ENCODE results near the gene LIMS1.

Gene LIMS1

DNA sequence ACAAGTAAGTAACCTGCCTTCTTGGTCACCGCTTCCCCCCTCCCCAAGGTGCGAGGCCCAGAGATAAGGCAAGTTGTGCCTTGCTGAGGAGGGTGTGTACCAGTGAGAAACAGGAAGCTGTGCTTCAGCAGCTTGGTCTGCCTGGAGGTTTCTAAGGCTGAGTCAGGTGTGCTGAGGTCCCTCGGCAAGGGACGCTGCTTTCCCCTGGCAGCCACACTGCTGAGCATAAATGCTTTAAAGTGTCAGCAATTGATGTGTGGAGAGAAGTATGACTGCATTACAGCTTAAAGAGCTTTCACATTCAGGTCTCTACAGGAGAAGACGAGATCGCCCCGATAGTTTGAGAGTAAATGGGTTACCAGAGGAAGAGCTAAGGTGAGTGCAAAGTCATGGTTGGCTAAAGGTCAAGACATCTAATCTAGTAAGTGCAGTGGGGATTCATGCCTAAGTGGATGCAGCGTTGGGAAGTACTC is 86.9 kb downstream of the LIMS1 start:
- DNase-seq (ENCODE audit: low read depth), result no peak
- H3K4me3 ChIP-seq (ENCODE audit: low read depth, low read length), result no peak overlapping the region
- TF ChIP-seq, protein P1, sequence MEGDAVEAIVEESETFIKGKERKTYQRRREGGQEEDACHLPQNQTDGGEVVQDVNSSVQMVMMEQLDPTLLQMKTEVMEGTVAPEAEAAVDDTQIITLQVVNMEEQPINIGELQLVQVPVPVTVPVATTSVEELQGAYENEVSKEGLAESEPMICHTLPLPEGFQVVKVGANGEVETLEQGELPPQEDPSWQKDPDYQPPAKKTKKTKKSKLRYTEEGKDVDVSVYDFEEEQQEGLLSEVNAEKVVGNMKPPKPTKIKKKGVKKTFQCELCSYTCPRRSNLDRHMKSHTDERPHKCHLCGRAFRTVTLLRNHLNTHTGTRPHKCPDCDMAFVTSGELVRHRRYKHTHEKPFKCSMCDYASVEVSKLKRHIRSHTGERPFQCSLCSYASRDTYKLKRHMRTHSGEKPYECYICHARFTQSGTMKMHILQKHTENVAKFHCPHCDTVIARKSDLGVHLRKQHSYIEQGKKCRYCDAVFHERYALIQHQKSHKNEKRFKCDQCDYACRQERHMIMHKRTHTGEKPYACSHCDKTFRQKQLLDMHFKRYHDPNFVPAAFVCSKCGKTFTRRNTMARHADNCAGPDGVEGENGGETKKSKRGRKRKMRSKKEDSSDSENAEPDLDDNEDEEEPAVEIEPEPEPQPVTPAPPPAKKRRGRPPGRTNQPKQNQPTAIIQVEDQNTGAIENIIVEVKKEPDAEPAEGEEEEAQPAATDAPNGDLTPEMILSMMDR (IDR thresholded peaks at IDR 0.05; ENCODE audit: control insufficient read depth, extremely low read depth, insufficient read depth), result no peak

DNA sequence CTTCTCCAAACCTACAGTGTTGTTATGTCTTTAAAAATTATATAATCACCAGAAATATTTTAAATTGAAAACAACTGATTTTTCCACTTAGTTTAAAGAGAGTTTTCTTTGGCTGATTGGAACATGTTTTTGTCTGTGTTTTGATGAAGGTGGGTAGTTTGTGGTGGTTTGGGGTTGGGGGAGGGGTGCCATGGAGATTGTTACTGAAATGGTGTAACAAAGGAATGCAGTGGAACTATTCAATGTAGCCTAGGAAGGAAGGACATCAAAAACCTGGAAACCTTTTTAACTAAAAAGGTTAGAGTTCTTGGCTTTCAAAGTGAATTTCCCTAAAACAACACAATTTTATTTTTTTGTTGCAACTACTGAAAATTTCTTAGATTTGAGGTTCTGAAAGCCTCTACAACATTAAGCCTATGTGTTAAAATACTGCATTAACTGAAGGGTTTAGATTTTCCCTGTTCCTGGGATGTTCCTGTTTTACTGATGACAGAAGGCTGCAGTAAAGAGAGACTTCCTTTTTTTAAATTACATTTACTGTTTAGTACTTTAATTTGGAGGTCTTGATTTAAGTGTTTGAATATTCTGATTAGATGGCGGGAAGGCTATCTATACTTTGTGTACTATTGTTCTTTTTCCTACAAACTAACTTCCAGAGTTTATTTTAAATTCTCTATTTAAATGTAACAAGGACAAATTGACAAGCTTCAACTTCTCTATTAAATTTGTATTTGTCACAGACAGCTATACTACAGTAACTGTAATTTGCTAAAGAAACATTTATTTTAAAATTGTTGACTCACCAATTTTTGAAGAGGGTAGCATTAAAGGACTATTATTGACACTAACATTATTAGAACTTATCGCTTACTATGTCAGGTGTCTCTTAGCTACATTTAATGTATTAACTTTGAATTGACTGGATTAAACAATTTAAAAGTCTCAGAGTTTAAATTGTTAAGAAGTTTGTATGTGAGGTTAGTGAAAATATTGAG is 87.7 kb downstream of the LIMS1 start:
- DNase-seq (ENCODE audit: low read depth), result no peak
- TF ChIP-seq, protein P1 (IDR thresholded peaks at IDR 0.05; ENCODE audit: control insufficient read depth, extremely low read depth, insufficient read depth), result no peak
- no peak overlapping the region for H3K4me3 ChIP-seq (ENCODE audit: low read depth, low read length)

DNA sequence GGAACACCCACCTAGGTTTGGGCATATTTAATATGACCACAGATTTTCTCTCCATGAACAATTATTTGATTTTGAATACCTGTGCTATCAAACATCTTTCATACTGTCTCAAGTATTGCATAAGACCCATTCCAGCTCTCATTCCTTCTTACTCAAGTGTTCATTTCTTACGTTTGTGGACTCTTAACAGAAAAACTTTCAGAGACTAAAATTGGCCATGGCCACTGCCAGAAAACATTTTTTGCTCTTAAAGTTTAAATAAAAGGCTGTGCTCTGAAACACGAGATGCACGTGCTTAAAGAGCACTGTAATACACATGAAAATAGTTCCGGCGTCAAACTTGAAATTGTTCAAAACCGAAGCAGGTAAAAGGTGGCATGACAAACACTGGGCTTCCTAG is 89.3 kb downstream of the LIMS1 start:
- TF ChIP-seq, protein P1 (IDR thresholded peaks at IDR 0.05; ENCODE audit: control insufficient read depth, extremely low read depth, insufficient read depth), result no peak
- DNase-seq (ENCODE audit: low read depth), result no peak
- no peak overlapping the region for H3K4me3 ChIP-seq (ENCODE audit: low read depth, low read length)

DNA sequence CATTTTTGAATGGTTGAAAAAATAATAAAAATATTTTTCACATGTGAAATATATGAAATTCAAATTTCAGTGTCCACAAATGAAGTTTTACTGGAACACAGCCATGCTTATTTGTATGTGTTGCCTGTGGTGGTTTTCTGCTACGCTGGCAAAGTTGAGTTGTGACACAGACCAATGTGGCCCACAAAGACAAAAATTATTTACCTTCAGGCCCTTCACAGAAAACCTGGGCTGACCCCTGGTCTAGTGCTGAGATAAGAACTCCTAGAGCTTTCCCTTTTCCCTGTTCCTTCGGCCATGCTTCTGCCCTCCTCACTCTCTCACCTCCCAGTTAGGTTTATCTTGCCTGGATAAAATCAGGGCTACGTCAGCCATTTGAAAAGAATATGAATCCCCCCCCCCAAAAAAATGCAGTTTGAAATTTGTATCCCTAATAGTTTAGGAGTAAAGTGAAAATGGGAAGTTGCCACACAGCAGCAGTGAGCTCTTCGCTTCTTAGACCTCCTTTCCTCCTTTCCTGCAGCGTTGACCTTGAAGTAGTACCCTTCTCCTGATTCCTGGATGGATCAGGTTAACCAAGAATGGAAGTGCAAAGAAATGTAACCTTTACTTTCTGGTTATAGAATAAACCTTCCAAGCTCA is 91.0 kb downstream of the LIMS1 start:
- H3K4me3 ChIP-seq (ENCODE audit: low read depth, low read length), result no peak overlapping the region
- TF ChIP-seq, protein P1 (IDR thresholded peaks at IDR 0.05; ENCODE audit: control insufficient read depth, extremely low read depth, insufficient read depth), result no peak
- DNase-seq (ENCODE audit: low read depth), result no peak

DNA sequence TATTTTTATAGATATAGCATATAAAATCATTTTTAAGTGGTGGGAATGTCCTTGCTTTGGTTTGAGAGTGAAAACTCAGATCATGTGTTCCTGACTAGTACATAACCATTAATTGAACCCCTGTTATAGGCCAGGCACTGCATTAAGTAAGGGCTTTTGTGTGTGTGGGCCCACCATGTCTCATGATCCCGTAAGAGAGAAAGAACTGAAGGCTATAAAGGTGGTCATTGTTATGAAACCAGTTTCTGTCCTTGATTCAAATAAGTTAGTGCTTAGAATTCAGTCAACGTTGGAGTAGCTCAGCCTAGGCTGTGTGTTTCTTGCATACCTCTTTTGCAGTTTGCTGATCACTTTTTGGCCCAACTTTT is 91.5 kb downstream of the LIMS1 start:
- TF ChIP-seq, protein P1 (IDR thresholded peaks at IDR 0.05; ENCODE audit: control insufficient read depth, extremely low read depth, insufficient read depth), result no peak
- no peak for DNase-seq (ENCODE audit: low read depth)
- no peak overlapping the region for H3K4me3 ChIP-seq (ENCODE audit: low read depth, low read length)

DNA sequence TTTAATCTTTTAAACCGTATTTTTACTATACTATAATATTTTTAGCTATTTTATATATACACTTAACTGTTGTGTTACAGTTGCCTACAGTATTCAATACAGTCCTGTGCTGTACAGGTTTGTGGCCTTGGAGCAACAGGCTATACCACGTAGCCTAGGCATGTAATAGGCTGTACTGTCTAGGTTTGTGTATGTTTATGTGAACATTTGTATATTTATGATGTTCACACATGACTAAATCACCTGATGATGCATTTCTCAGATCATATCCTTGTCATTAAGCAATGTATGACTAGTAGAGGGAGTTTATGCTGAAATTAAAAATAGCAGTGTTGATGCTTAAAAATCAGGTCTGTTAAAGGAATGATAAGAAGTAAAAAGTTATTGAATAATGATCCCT is 92.7 kb downstream of the LIMS1 start:
- TF ChIP-seq, protein P1 (IDR thresholded peaks at IDR 0.05; ENCODE audit: control insufficient read depth, extremely low read depth, insufficient read depth), result no peak
- DNase-seq (ENCODE audit: low read depth), result no peak
- no peak overlapping the region for H3K4me3 ChIP-seq (ENCODE audit: low read depth, low read length)
